Smooth muscle cell (in vitro differentiated cells): ENCODE measurements around the gene SMOC2. TPM values are rescaled to one million over a fixed set of nuclear protein-coding genes. Genes with fewer than 3 reads are reported as not detected.

Experiments
- DNase-seq: peaks from one replicate; lab custom pipeline; 2025; ENCODE audit not compliant: unreplicated experiment; lab: John Stamatoyannopoulos, UW
- H2AFZ ChIP-seq: fragments of 200-600 bp; sonication (generic); 2 replicates; pipeline ENCODE4 v1.6.0; 2016; ENCODE audit warnings: antibody characterized with exemption, low read depth, mild to moderate bottlenecking
- H3F3A ChIP-seq: fragments of 200-600 bp; sonication (generic); 2 replicates; pipeline ENCODE4 v1.6.0; 2017; ENCODE audit warnings: antibody characterized with exemption, low read depth
- H3K27ac ChIP-seq: fragments of 200-600 bp; sonication (generic); 2 replicates; pipeline ENCODE4 v1.5.1; 2016; ENCODE audit warnings: low read depth, mild to moderate bottlenecking
- H3K27me3 ChIP-seq: fragments of 200-600 bp; sonication (generic); 2 replicates; pipeline ENCODE4 v1.6.1; 2016; ENCODE audit warnings: low read depth, mild to moderate bottlenecking
- H3K36me3 ChIP-seq: fragments of 200-600 bp; sonication (generic); 2 replicates; pipeline ENCODE4 v1.5.1; 2016; ENCODE audit warnings: low read depth
- H3K4me1 ChIP-seq: fragments of 200-600 bp; sonication (generic); 2 replicates; pipeline ENCODE4 v1.5.1; 2016; ENCODE audit warnings: low read depth
- H3K4me2 ChIP-seq: fragments of 200-600 bp; sonication (generic); 2 replicates; pipeline ENCODE4 v1.6.0; 2016; ENCODE audit warnings: mild to moderate bottlenecking
- H3K4me3 ChIP-seq: fragments of 200-600 bp; sonication (generic); 2 replicates; pipeline ENCODE4 v1.5.1; 2016; ENCODE audit warnings: mild to moderate bottlenecking
- H3K79me2 ChIP-seq: fragments of 200-600 bp; sonication (generic); 2 replicates; pipeline ENCODE4 v1.6.0; 2016; ENCODE audit warnings: low read depth, mild to moderate bottlenecking
- H3K9ac ChIP-seq: fragments of 200-600 bp; sonication (generic); 2 replicates; pipeline ENCODE4 v1.6.0; 2016; ENCODE audit warnings: low read depth
- H3K9me3 ChIP-seq: fragments of 200-600 bp; sonication (generic); replicated peaks from 2 replicates; pipeline ENCODE4 v1.5.1; 2016; ENCODE audit warnings: low read depth
- H4K20me1 ChIP-seq: fragments of 200-600 bp; sonication (generic); 2 replicates; pipeline ENCODE4 v1.6.0; 2016; ENCODE audit warnings: low read depth
- WGBS: methylation state at CpG from one replicate; pipeline ENCODE4 v1.1.7; 2016; ENCODE audit warnings: low lambda C conversion rate; 5-methylcytosine and 5-hydroxymethylcytosine counted together
- polyA plus RNA-seq: library from polyadenylated mRNA; unstranded; fragments of >200 nt; fragmentation: Nextera tagmentation; extraction: Ambion mirVana; gene quantifications from 2 replicates; pipeline ENCODE4 v1.2.1, GENCODE V29; 2016
- total RNA-seq: library from RNA; depleted of rRNA; stranded (reverse); fragments of >200 nt; gene quantifications from 2 replicates; pipeline ENCODE4 v1.2.3, GENCODE V29; 2014
- TF ChIP-seq, protein P1 (sequence below): fragments of 200-600 bp; sonication (generic); IDR thresholded peaks from 2 replicates; pipeline ENCODE4 v1.5.1; 2017; ENCODE audit warnings: borderline replicate concordance, mild to moderate bottlenecking, antibody characterized with exemption; ENCODE audit not compliant: insufficient read depth, poor library complexity, severe bottlenecking

The SMOC2 gene
- total and polyA plus RNA-seq, 2 experiments from 2014 or later, result 0.63 to 1.2 TPM

DNA sequence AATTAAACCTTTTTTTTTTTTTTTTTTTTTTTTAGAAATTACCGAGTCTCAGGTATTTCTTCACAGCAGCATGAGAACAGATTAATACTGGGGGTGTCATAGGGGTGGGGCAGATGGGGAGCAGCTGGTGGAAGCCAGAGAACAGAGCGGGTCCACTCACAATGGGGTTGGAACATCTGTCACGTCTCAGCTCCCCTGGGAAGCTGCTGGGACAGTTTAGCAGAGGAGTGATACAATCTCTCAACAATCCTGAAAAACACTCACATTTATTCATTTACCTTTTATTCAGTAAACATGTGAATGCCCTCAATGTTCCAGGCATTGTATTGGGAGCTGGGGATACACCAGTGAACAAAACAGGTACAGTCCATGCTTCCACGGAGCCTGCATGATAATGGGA is 162.2 kb downstream of the SMOC2 start:
- WGBS, result 94% methylated on average over 4 of the region's 4 CpGs

GRCh38 chr6:168605964-168606363 is 165.0 kb downstream of the SMOC2 start:
- Histone ChIP-seq H3K4me1 (no peaks in the 10 kb centered on the region), H2AFZ (no peak overlapping the region), H3K4me2 (no peak overlapping the region), H3K9ac (no peak overlapping the region), H3K9me3 (no peaks in the 10 kb centered on the region), H3K27me3 (peaks cover 5% of the 10 kb centered on the region), H3K4me3 (no peak overlapping the region), H3K27ac (no peak overlapping the region), H3K36me3 (no peaks in the 10 kb centered on the region), H3K79me2 (no peaks in the 10 kb centered on the region), H4K20me1 (no peaks in the 10 kb centered on the region), H3F3A (no peaks in the 10 kb centered on the region)
- no peak for DNase-seq
- 89% methylated on average over 7 of the region's 7 CpGs for WGBS
- TF ChIP-seq, protein P1, sequence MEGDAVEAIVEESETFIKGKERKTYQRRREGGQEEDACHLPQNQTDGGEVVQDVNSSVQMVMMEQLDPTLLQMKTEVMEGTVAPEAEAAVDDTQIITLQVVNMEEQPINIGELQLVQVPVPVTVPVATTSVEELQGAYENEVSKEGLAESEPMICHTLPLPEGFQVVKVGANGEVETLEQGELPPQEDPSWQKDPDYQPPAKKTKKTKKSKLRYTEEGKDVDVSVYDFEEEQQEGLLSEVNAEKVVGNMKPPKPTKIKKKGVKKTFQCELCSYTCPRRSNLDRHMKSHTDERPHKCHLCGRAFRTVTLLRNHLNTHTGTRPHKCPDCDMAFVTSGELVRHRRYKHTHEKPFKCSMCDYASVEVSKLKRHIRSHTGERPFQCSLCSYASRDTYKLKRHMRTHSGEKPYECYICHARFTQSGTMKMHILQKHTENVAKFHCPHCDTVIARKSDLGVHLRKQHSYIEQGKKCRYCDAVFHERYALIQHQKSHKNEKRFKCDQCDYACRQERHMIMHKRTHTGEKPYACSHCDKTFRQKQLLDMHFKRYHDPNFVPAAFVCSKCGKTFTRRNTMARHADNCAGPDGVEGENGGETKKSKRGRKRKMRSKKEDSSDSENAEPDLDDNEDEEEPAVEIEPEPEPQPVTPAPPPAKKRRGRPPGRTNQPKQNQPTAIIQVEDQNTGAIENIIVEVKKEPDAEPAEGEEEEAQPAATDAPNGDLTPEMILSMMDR, result no peak

More for the DNA sequence above, 162.2 kb downstream of the SMOC2 start:
- Histone ChIP-seq H3K4me2 (no peak overlapping the region), H3K36me3 (no peaks in the 10 kb centered on the region), H3K27me3 (peaks cover 5% of the 10 kb centered on the region), H3K4me1 (no peaks in the 10 kb centered on the region), H3F3A (no peaks in the 10 kb centered on the region), H3K4me3 (no peak overlapping the region), H4K20me1 (no peaks in the 10 kb centered on the region), H3K79me2 (no peaks in the 10 kb centered on the region), H3K9ac (no peak overlapping the region), H3K9me3 (no peaks in the 10 kb centered on the region), H3K27ac (no peak overlapping the region), H2AFZ (no peak overlapping the region)
- TF ChIP-seq, protein P1, result no peak
- DNase-seq, result no peak

DNA sequence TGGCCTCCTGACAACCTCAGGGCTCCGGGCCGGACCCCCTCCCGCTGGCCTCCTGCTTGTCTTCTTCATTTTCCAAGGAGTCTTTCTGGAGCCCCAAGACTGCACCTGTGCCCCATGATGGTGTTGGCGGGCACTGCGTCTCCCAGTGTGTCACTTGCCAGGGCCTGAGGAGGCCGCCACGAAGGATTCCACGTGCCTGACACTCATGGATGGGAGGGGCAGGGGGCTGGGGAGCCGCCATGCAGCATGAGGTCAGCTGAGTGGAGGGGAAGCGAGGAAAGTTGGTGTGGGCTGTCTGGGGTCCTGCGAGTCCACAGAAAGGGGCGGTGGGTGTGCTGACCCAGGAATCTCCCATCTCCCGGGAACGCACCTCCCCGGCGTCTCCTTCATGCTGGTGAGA is 165.7 kb downstream of the SMOC2 start:
- Histone ChIP-seq H3K9ac (no peak overlapping the region), H3K79me2 (no peaks in the 10 kb centered on the region), H3K4me2 (no peak overlapping the region), H3F3A (no peaks in the 10 kb centered on the region), H3K27me3 (peaks cover 5% of the 10 kb centered on the region), H4K20me1 (no peaks in the 10 kb centered on the region), H3K4me1 (no peaks in the 10 kb centered on the region), H3K36me3 (no peaks in the 10 kb centered on the region), H3K9me3 (no peaks in the 10 kb centered on the region), H3K27ac (no peak overlapping the region), H3K4me3 (no peak overlapping the region), H2AFZ (no peak overlapping the region)
- whole genome bisulfite sequencing, result 95% methylated on average over 16 of the region's 16 CpGs
- no peak for DNase-seq
- TF ChIP-seq, protein P1, result no peak
